GM12878 (cell line): ENCODE data around the gene MROH7. TPM values are rescaled to one million over a fixed set of nuclear protein-coding genes. Genes with fewer than 3 reads are reported as not detected.

ENCODE experiments used
- ATAC-seq: fragments of 200-7000 bp; cut with Tn5 transposase; 3 replicates; pipeline ENCODE4 v1.9.1; 2020; ENCODE audit warnings: mild to moderate bottlenecking, moderate library complexity
- BruUV-seq: library from RNA; stranded (reverse); fragments of 400-500 nt; replicated peaks from 2 replicates; lab custom pipeline; 2021; lab: Mats Ljungman, UMichigan
- CTCF ChIA-PET: fragments of 300-600 bp; sonication (Branson Sonifier 250); formaldehyde crosslinking; extraction: SDS; loops from one replicate; lab custom pipeline; 2021; ENCODE audit warnings: inconsistent platforms; lab: Yijun Ruan, JAX
- POLR2A ChIA-PET: fragments of 350-600 bp; formaldehyde crosslinking; extraction: SDS; loops from one replicate; lab custom pipeline; 2021; ENCODE audit warnings: inconsistent platforms; lab: Charles Lee
- RAD21 ChIA-PET: fragments of 300-600 bp; sonication (Branson Sonifier 250); formaldehyde crosslinking; loops from one replicate; lab custom pipeline; 2023; ENCODE audit warnings: antibody characterized with exemption; ENCODE audit not compliant: unreplicated experiment; lab: Charles Lee
- SMC1A ChIA-PET: fragments of 300-600 bp; sonication (Branson Sonifier 250); formaldehyde crosslinking; loops from one replicate; lab custom pipeline; 2023; ENCODE audit not compliant: unreplicated experiment, uncharacterized antibody; lab: Charles Lee
- DNase-seq: peaks from one replicate; pipeline ENCODE4 v3.0.0-alpha.2; 2011; ENCODE audit warnings: low read depth, low spot score
- FAIRE-seq: peaks from 3 replicates; lab custom pipeline; 2011; peaks lifted over from hg19 to GRCh38; lab: Jason Lieb, UNC
- H2AFZ ChIP-seq: 2 replicates; pipeline ENCODE4 v1.6.0; 2011; ENCODE audit warnings: low read depth, low read length, control low read depth; ENCODE audit not compliant: control insufficient read depth
- H3K27ac ChIP-seq: 2 replicates; pipeline ENCODE4 v1.5.1; 2011; ENCODE audit warnings: control low read depth; ENCODE audit not compliant: control insufficient read depth, insufficient read depth
- H3K27me3 ChIP-seq, 2 experiments: replicated peaks in 1 of 2; 2 replicates each; pipeline versions ENCODE4 v1.6.0 to v1.6.1; 2011; ENCODE audit warnings: low read length in 1 of 2; ENCODE audit not compliant: control insufficient read depth in 2 of 2, insufficient read depth in 2 of 2
- H3K36me3 ChIP-seq, 2 experiments: 2 replicates each; pipeline ENCODE4 v1.5.1; 2011; ENCODE audit warnings: low read length in 1 of 2; ENCODE audit not compliant: control insufficient read depth in 2 of 2, insufficient read depth in 2 of 2
- H3K4me1 ChIP-seq: 2 replicates; pipeline ENCODE4 v1.6.1; 2011; ENCODE audit warnings: mild to moderate bottlenecking, low read length, moderate library complexity, mixed read lengths; ENCODE audit not compliant: control insufficient read depth, insufficient read depth
- H3K4me2 ChIP-seq: 2 replicates; pipeline ENCODE4 v1.6.0; 2011; ENCODE audit warnings: control low read depth; ENCODE audit not compliant: control insufficient read depth, insufficient read depth
- H3K4me3 ChIP-seq: fragments of 200-600 bp; sonication (generic); 2 replicates; pipeline ENCODE4 v1.5.1; 2016
- H3K79me2 ChIP-seq: 2 replicates; pipeline ENCODE4 v1.6.0; 2011; ENCODE audit warnings: low read length; ENCODE audit not compliant: control insufficient read depth, insufficient read depth
- H3K9ac ChIP-seq: 2 replicates; pipeline ENCODE4 v1.8.0; 2011; ENCODE audit warnings: low read length, control low read depth, mixed read lengths; ENCODE audit not compliant: control insufficient read depth, insufficient read depth
- H3K9me3 ChIP-seq: replicated peaks from 3 replicates; pipeline ENCODE4 v1.5.1; 2011; ENCODE audit warnings: mild to moderate bottlenecking, low read length; ENCODE audit not compliant: control insufficient read depth, insufficient read depth
- H4K20me1 ChIP-seq: 2 replicates; pipeline ENCODE4 v1.6.0; 2011; ENCODE audit not compliant: control insufficient read depth, insufficient read depth
- CUX1 ChIP-seq: IDR thresholded peaks from 2 replicates; pipeline ENCODE4 v1.6.1; 2012; ENCODE audit warnings: improper control_type of control experiment, low read depth, low read length; ENCODE audit not compliant: insufficient replicate concordance
- ESRRA ChIP-seq: IDR thresholded peaks from 2 replicates; pipeline ENCODE4 v1.6.1; 2012; ENCODE audit warnings: mild to moderate bottlenecking, low read length, improper control_type of control experiment
- GABPA ChIP-seq: IDR thresholded peaks from 2 replicates; pipeline ENCODE4 v1.6.1; 2014; ENCODE audit warnings: antibody characterized with exemption, low read depth, mild to moderate bottlenecking, inconsistent platforms
- REST ChIP-seq: IDR thresholded peaks from 2 replicates; pipeline ENCODE4 v1.6.1; 2012; ENCODE audit warnings: mild to moderate bottlenecking, low read depth, low read length
- TAF1 ChIP-seq: IDR thresholded peaks from 2 replicates; pipeline ENCODE4 v1.6.1; 2011; ENCODE audit warnings: mild to moderate bottlenecking, low read depth, low read length, borderline replicate concordance
- TARDBP ChIP-seq: IDR thresholded peaks from 2 replicates; pipeline ENCODE4 v1.6.1; 2016; ENCODE audit warnings: borderline replicate concordance
- YBX1 ChIP-seq: fragments of 450-650 bp; IDR thresholded peaks from 2 replicates; pipeline ENCODE4 v1.6.1; 2016; ENCODE audit warnings: antibody characterized with exemption
- ZNF217 ChIP-seq: fragments of 450-650 bp; IDR thresholded peaks from 2 replicates; pipeline ENCODE4 v1.6.1; 2017; ENCODE audit warnings: antibody characterized with exemption, mild to moderate bottlenecking
- WGBS: methylation state at CpG from one replicate; pipeline ENCODE4 v1.1.6; 2016; ENCODE audit warnings: low lambda C conversion rate; ENCODE audit not compliant: insufficient replicate concordance, insufficient coverage; ENCODE audit errors: missing lambda C conversion rate; 5-methylcytosine and 5-hydroxymethylcytosine counted together
- in situ Hi-C: fragments of 300-500 bp; cut with MboI; formaldehyde crosslinking; loops from 9 replicates; pipeline ENCODE4 v1.14.3; 2018; ENCODE audit warnings: mixed read lengths
- intact Hi-C: fragments of 100-400 bp; cut with micrococcal nuclease; formaldehyde crosslinking; loops from one replicate; pipeline ENCODE4 v1.14.2; 2022; ENCODE audit not compliant: unreplicated experiment
- polyA plus RNA-seq, 11 experiments: library from polyadenylated mRNA; depleted of rRNA in 4 of 11; unstranded in 6 of 11; stranded (reverse) in 5 of 11; fragments of >200 nt; fragmentation: Nextera tagmentation in 4 of 11; fragmentation: Illumina TruSeq in 1 of 11; extraction: Ambion mirVana in 4 of 11; extraction: Trizol in 1 of 11; gene quantifications; 1 replicate in 1 of 11; 2 replicates in 10 of 11; pipeline versions ENCODE4 v1.2.1 to v1.2.3, GENCODE V29; 2011 to 2016; ENCODE audit warnings: inconsistent platforms in 2 of 11, missing spikeins in 2 of 11, low read depth in 1 of 11
- total RNA-seq, 4 experiments: library from RNA; depleted of rRNA in 3 of 4; stranded (reverse); fragments of >200 nt in 3 of 4; fragmentation: Illumina TruSeq in 1 of 4; extraction: Trizol in 1 of 4; gene quantifications; 2 replicates each; pipeline versions ENCODE4 v1.2.1 to v1.2.3, GENCODE V29; 2013 to 2021

The MROH7 gene
- total and polyA plus RNA-seq, 10 of the 15 experiments (the other 5 are each of a cell fraction or from before 2014, with no cell fraction given) = 0.11 TPM; not detected in 9

DNA sequence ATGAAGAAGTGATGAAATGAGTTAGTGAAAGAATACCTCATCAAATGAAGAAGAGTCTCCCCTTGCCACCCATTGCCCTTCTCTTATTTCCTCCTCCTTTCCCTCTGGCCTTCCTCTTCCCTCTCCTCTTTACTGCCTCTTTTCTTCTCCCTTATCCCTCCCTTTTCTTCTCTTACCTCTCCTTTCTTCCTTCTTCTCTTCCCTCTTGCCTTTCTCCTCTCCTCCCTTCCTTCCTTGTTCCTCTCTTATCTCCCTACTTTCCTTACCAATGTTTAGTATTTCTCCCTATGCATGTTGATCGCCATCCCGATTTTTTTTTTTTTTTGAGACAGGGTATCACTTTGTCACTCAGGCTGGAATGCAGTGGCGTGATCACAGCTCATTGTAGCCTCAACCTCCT is 8.8 kb downstream of the MROH7 start (continued):
- TF ChIP-seq GABPA (no peak), TAF1 (no peak)
- TF ChIP-seq, all 136 proteins: peak for 0

- no peaks in the 10 kb centered on the region for H3K27me3 ChIP-seq
- TF ChIP-seq YBX1 (no peak), TARDBP (no peak), ESRRA (no peak), CUX1 (no peak), ZNF217 (no peak), REST (no peak)
- ChIA-PET POLR2A (no interaction called here), SMC1A (no interaction called here), CTCF (no interaction called here), RAD21 (no interaction called here)
- no TSS peak for BruUV-seq
- intact Hi-C loops = no loop called here
- no peaks in the 10 kb centered on the region for H3K9me3 ChIP-seq
- H3K4me1 ChIP-seq = no peaks in the 10 kb centered on the region
- no peak overlapping the region for H3K9ac ChIP-seq
- DNase-seq = no peak
- in situ Hi-C loops = no loop called here
- H4K20me1 ChIP-seq = no peaks in the 10 kb centered on the region
- no peak overlapping the region for H3K4me2 ChIP-seq
- H2AFZ ChIP-seq = no peak overlapping the region
- WGBS = 27% methylated on average over 3 of the region's 3 CpGs
- H3K79me2 ChIP-seq = no peaks in the 10 kb centered on the region
- no peak for ATAC-seq
- H3K4me3 ChIP-seq = no peak overlapping the region
- H3K27ac ChIP-seq = no peak overlapping the region
- H3K36me3 ChIP-seq = no peaks in the 10 kb centered on the region
- no peak for FAIRE-seq
These were observed 10.0 kb downstream of the MROH7 start for GRCh38 chr1:54651608-54652007.
